Right ventricle myocardium superior (tissue), 1 donor: Measurements from ENCODE around the gene ARPC5. TPM values are rescaled to one million over a fixed set of nuclear protein-coding genes. Genes with fewer than 3 reads are reported as not detected.
"Not testable (repeated sequence)": the region's sequence is repeated elsewhere in the genome, so short reads cannot be mapped to it uniquely, and the experiment has no call there.

Source experiments
- ATAC-seq: fragments of 200-7000 bp; cut with Tn5 transposase; one replicate; pipeline ENCODE4 v1.9.1; 2020; ENCODE audit warnings: mild to moderate bottlenecking; ENCODE audit not compliant: poor library complexity
- DNase-seq: peaks from one replicate; pipeline ENCODE4 v3.0.0-alpha.2; 2020
- intact Hi-C: fragments of 100-400 bp; cut with DNase I; formaldehyde crosslinking; loops from one replicate; pipeline ENCODE4 v1.11.2; 2022
- total RNA-seq: library from RNA; stranded (reverse); fragmentation: NEBNext Ultra II Directional; extraction: Animal tissue kit (Norgen Biotek cat#: 25700); gene quantifications from one replicate; pipeline ENCODE4 v1.2.1, GENCODE V29; 2021
- donor health status: DM: no; HTN: yes; CAD: no; lungs with severe emphysema.

ARPC5 gene
- total RNA-seq, 1 donor from 2014 or later: 32.9 TPM

- DNase-seq: no peak
- no peak for ATAC-seq
- intact Hi-C loops: no loop called here
These were observed 13.6 kb downstream of the ARPC5 start for GRCh38 chr1:183622013-183622412.

GRCh38 chr1:183620311-183620710, 15.3 kb downstream of the ARPC5 start:
- ATAC-seq (no peak), DNase-seq (no peak)
- intact Hi-C loops: no loop called here

GRCh38 chr1:183619781-183620180, 15.8 kb downstream of the ARPC5 start:
- no peak for DNase-seq
- intact Hi-C loops: no loop called here
- ATAC-seq: no peak

- DNase-seq, intact Hi-C loops, ATAC-seq: not testable (repeated sequence)
These were observed 17.4 kb downstream of the ARPC5 start for GRCh38 chr1:183618202-183618601.

- intact Hi-C loops, DNase-seq, ATAC-seq: not testable (repeated sequence)
These were observed 22.6 kb downstream of the ARPC5 start for GRCh38 chr1:183612975-183613374.

- intact Hi-C loops: no loop called here
- ATAC-seq (no peak), DNase-seq (no peak)
These were observed 23.2 kb downstream of the ARPC5 start for GRCh38 chr1:183612407-183612806.

- no peak for DNase-seq
- intact Hi-C loops: no loop called here
- no peak for ATAC-seq
These were observed 24.6 kb downstream of the ARPC5 start for GRCh38 chr1:183611021-183611420.

- no peak for DNase-seq
- peak; percentile 56 for ATAC-seq
- intact Hi-C loops: no loop called here
These were observed 25.7 kb downstream of the ARPC5 start for GRCh38 chr1:183609759-183610452.

GRCh38 chr1:183609313-183609712, 26.3 kb downstream of the ARPC5 start:
- ATAC-seq (peak; percentile 89), DNase-seq (peak; percentile 81)
- intact Hi-C loops: no loop called here

- DNase-seq (no peak), ATAC-seq (no peak)
- intact Hi-C loops: no loop called here
These were observed 28.1 kb downstream of the ARPC5 start for GRCh38 chr1:183607322-183607980.

GRCh38 chr1:183605904-183606303, 29.7 kb downstream of the ARPC5 start:
- intact Hi-C loops: no loop called here
- DNase-seq (no peak), ATAC-seq (no peak)

GRCh38 chr1:183604815-183605214, 30.8 kb downstream of the ARPC5 start:
- ATAC-seq: no peak

GRCh38 chr1:183604038-183604808, 31.4 kb downstream of the ARPC5 start:
- intact Hi-C loops: no loop called here
- peak; percentile 53 for DNase-seq
- peak; percentile 44 for ATAC-seq

More at GRCh38 chr1:183604815-183605214, 30.8 kb downstream of the ARPC5 start:
- DNase-seq: no peak
- intact Hi-C loops: no loop called here

- DNase-seq (no peak), ATAC-seq (no peak)
- intact Hi-C loops: no loop called here
These were observed 33.1 kb downstream of the ARPC5 start for GRCh38 chr1:183602510-183602909.

GRCh38 chr1:183600634-183601033, 34.9 kb downstream of the ARPC5 start:
- intact Hi-C loops: no loop called here
- no peak for ATAC-seq
- DNase-seq: no peak

GRCh38 chr1:183600136-183600535, 35.4 kb downstream of the ARPC5 start:
- peak; percentile 77 for ATAC-seq
- intact Hi-C loops: no loop called here
- no peak for DNase-seq

GRCh38 chr1:183598386-183598785, 37.2 kb downstream of the ARPC5 start:
- intact Hi-C loops: no loop called here
- DNase-seq (no peak), ATAC-seq (no peak)

GRCh38 chr1:183597656-183598347, 37.8 kb downstream of the ARPC5 start:
- intact Hi-C loops: no loop called here
- ATAC-seq (no peak), DNase-seq (no peak)

GRCh38 chr1:183596500-183596899, 39.1 kb downstream of the ARPC5 start:
- intact Hi-C loops: no loop called here
- DNase-seq (no peak), ATAC-seq (no peak)
